Right atrium auricular region (tissue), 2 donors: Measurements from ENCODE around the gene RHOU. TPM values are rescaled to one million over a fixed set of nuclear protein-coding genes. Genes with fewer than 3 reads are reported as not detected.

Experiments
- DNase-seq: peaks from one replicate; pipeline ENCODE4 v3.0.0-alpha.2; 2019; ENCODE audit warnings: low spot score
- H3K27ac ChIP-seq, 2 donors: fragments of 200-600 bp; sonication (generic); 1 replicate in 1 of 2; 2 replicates in 1 of 2; pipeline ENCODE4 v1.5.1; 2016 to 2019
- H3K27me3 ChIP-seq, 2 donors: fragments of 200-600 bp; sonication (generic); one replicate each; pipeline versions ENCODE4 v1.5.1 to v1.6.0; 2017 to 2019
- H3K36me3 ChIP-seq: fragments of 200-600 bp; sonication (generic); one replicate; pipeline ENCODE4 v1.5.1; 2016
- H3K4me1 ChIP-seq, 2 donors: fragments of 200-600 bp; sonication (generic); one replicate each; pipeline versions ENCODE4 v1.5.1 to v1.6.0; 2017 to 2019
- H3K4me3 ChIP-seq, 2 donors: fragments of 200-600 bp; sonication (generic); 1 replicate in 1 of 2; 2 replicates in 1 of 2; pipeline ENCODE4 v1.5.1; 2017 to 2019; ENCODE audit warnings: mild to moderate bottlenecking in 1 of 2, moderate library complexity in 1 of 2
- H3K9me3 ChIP-seq, 2 donors: fragments of 200-600 bp; sonication (generic); one replicate each; pipeline ENCODE4 v1.5.1; 2019
- total RNA-seq, 2 donors: library from RNA; depleted of rRNA; stranded (reverse); fragments of >200 nt; gene quantifications; one replicate each; pipeline ENCODE4 v1.1.0, GENCODE V29; 2016
- TF ChIP-seq, protein P1 (sequence below), 2 donors: fragments of 200-600 bp; sonication (generic); IDR thresholded peaks; one replicate each; pipeline ENCODE4 v1.5.1; 2019; ENCODE audit warnings: antibody characterized with exemption in 2 of 2

Gene RHOU
- total RNA-seq, 2 donors from 2014 or later: 6.0 to 12.2 TPM

DNA sequence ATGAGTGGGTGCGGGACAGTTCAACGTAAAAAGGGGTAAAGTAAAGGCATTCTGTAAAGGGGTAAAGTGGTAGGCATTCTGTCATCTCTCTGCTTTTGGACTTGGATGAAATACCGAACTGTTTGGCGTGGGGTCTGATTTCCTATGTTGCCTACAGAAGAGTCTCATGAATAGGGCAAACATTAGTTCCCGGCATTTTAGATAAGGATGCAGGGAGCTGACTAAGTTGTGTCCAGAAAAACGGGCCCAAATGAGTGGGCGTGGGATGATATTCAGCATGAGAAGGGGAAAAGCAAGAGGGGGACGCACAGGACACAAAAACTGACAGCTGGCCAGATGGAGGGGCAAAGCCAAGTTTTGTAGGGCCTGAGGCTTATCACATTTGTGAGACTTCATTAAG, 2.9 kb upstream of the RHOU start:
- Histone ChIP-seq H3K27me3 (no peaks in the 10 kb centered on the region), H3K4me3 (no peak overlapping the region), H3K27ac (no peak overlapping the region), H3K36me3 (no peaks in the 10 kb centered on the region), H3K9me3 (no peaks in the 10 kb centered on the region), H3K4me1 (peaks cover 0 to 13% of the 10 kb centered on the region in 2 donors)
- TF ChIP-seq, protein P1, sequence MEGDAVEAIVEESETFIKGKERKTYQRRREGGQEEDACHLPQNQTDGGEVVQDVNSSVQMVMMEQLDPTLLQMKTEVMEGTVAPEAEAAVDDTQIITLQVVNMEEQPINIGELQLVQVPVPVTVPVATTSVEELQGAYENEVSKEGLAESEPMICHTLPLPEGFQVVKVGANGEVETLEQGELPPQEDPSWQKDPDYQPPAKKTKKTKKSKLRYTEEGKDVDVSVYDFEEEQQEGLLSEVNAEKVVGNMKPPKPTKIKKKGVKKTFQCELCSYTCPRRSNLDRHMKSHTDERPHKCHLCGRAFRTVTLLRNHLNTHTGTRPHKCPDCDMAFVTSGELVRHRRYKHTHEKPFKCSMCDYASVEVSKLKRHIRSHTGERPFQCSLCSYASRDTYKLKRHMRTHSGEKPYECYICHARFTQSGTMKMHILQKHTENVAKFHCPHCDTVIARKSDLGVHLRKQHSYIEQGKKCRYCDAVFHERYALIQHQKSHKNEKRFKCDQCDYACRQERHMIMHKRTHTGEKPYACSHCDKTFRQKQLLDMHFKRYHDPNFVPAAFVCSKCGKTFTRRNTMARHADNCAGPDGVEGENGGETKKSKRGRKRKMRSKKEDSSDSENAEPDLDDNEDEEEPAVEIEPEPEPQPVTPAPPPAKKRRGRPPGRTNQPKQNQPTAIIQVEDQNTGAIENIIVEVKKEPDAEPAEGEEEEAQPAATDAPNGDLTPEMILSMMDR (IDR thresholded peaks at IDR 0.05): no peak
- DNase-seq: no peak

DNA sequence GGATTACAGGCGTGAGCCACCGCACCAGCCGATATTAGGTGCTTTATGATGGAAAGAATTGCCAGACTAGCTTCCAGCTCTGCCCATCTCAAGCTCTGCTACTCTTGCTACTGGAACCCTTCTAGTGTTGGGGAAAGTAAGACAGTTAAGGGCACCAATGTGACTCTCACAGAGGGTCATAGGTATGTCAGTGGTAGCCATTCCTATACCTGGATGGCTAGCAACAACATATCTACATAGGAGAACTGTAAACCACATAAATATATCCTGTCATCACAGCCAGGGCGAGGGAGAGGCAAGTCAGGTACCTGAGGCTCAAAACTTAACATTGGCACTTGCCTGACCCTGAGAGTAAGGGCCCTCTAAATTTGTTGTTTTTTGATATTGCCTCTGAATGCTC, 1.7 kb upstream of the RHOU start:
- Histone ChIP-seq H3K9me3 (no peaks in the 10 kb centered on the region), H3K4me1 (peaks cover 0 to 13% of the 10 kb centered on the region in 2 donors), H3K36me3 (no peaks in the 10 kb centered on the region), H3K27me3 (no peaks in the 10 kb centered on the region), H3K27ac (no peak overlapping the region), H3K4me3 (no peak overlapping the region)
- DNase-seq: no peak
- TF ChIP-seq, protein P1 (IDR thresholded peaks at IDR 0.05): no peak

DNA sequence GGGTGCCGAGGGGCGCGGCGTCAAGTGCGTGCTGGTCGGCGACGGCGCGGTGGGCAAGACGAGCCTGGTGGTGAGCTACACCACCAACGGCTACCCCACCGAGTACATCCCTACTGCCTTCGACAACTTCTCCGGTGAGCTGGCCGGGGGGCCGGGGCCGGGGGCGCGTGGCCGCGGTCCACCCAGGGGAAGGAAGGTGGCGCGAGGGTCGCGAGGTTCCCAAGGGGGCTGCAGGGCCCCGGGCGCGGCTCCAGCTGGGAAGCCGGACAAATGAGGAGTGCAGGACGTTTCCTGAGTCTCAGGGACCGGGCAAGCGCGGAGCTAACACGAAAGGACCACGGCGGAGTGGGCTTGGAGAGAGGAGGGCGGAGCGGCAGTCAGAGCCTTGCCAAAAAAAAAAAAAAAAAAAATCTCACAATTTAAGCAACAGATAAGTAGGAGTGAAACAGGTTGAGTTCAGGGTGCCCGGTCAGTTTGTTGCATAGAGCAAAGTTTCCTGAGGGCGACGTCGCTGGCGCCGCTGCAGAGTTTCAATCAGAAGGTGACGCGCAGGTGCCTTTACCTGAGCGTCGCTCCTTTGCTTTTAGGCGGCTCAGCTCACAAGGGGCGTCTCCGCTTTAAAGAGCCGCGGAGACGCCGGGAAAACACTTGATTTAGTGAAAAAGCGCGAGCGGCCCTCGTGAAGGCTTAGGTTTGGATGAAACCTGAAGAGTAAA, 750 bp downstream of the RHOU start:
- peak overlapping the region; percentile 80 to 86 for H3K27ac ChIP-seq
- no peaks in the 10 kb centered on the region for H3K36me3 ChIP-seq
- DNase-seq: no peak
- H3K4me1 ChIP-seq: peaks cover 0 to 13% of the 10 kb centered on the region in 2 donors
- H3K9me3 ChIP-seq: no peaks in the 10 kb centered on the region
- TF ChIP-seq, protein P1 (IDR thresholded peaks at IDR 0.05): no peak
- no peaks in the 10 kb centered on the region for H3K27me3 ChIP-seq
- H3K4me3 ChIP-seq: peak overlapping the region; percentile 71 to 79

DNA sequence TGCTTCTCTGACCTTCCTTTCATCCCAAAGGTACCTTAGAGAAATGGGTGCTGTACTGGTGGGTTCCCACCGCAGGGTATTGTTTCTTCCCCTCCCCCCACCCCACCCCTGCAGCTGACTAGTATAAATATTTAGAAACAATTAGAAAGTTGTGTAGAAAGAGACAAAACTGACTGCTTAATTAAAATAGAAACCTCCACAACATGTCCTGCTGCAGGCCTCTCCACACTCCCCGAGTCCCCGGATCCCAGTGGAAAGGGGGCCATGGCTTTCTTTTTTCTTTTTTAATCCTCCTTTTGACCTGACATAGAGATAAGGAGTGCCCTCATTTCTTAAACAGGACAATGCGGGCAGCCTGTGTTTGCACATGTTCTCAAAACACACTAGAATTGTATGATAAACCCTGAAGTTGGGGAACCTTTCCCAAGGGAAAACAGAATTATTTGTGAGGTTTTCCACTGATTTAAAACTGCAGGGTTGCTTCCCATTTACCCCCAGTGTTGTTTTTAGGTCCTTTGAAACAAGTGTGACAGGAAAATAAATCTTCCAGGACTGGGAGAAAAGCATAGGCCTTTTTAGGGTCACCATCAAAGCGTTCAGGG, 1.7 kb downstream of the RHOU start:
- H3K27me3 ChIP-seq: no peaks in the 10 kb centered on the region
- H3K36me3 ChIP-seq: no peaks in the 10 kb centered on the region
- peak overlapping the region; percentile 71 to 79 for H3K4me3 ChIP-seq
- no peak for DNase-seq
- TF ChIP-seq, protein P1 (IDR thresholded peaks at IDR 0.05): no peak
- no peaks in the 10 kb centered on the region for H3K9me3 ChIP-seq
- H3K4me1 ChIP-seq: peaks cover 0 to 13% of the 10 kb centered on the region in 2 donors
- peak overlapping the region; percentile 80 to 86 for H3K27ac ChIP-seq

DNA sequence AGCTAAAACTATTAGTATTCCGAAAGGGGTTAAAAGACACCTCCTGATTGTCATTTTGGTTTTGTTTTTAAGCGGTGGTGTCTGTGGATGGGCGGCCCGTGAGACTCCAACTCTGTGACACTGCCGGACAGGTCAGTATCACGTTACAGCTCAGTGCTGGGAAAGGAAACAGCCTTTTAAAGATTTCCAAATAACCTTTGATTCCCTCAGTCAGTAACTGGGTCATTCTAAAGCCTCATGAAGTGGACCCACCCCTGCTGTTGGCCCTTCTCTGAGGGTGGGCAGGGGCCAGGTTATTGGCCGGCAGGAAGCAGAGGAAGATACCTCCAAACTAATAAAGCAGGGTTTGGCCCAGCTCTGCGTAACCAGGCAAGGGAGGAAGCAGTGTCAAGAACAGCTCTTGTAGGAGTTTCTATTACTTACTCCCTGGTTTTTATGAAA, 2.3 kb downstream of the RHOU start:
- Histone ChIP-seq H3K27me3 (no peaks in the 10 kb centered on the region), H3K4me3 (peak overlapping the region; percentile 71 to 79), H3K27ac (peak overlapping the region; percentile 80 to 86), H3K9me3 (no peaks in the 10 kb centered on the region), H3K4me1 (peaks cover 0 to 13% of the 10 kb centered on the region in 2 donors), H3K36me3 (no peaks in the 10 kb centered on the region)
- TF ChIP-seq, protein P1 (IDR thresholded peaks at IDR 0.05): no peak
- no peak for DNase-seq
